H1 (cell line): ENCODE measurements around the gene PRKCZ.

Source experiments
- CHD2 ChIP-seq: IDR thresholded peaks from 2 replicates; pipeline ENCODE4 v1.6.1; 2012; ENCODE audit warnings: low read length, improper control_type of control experiment
- CTCF ChIP-seq, 3 experiments: IDR thresholded peaks; 1 replicate in 2 of 3; 2 replicates in 1 of 3; pipeline versions ENCODE4 v1.5.1 to v1.6.1; 2011; ENCODE audit warnings: low read length in 3 of 3, mild to moderate bottlenecking in 3 of 3, inconsistent platforms in 2 of 3, low read depth in 1 of 3, moderate library complexity in 1 of 3; ENCODE audit not compliant: insufficient read depth in 1 of 3; ENCODE audit errors: control extremely low read depth in 1 of 3
- ZNF274 ChIP-seq: IDR thresholded peaks from 2 replicates; pipeline ENCODE4 v1.7.0; 2012; ENCODE audit warnings: low read length, borderline replicate concordance; ENCODE audit errors: extremely low read depth

DNA sequence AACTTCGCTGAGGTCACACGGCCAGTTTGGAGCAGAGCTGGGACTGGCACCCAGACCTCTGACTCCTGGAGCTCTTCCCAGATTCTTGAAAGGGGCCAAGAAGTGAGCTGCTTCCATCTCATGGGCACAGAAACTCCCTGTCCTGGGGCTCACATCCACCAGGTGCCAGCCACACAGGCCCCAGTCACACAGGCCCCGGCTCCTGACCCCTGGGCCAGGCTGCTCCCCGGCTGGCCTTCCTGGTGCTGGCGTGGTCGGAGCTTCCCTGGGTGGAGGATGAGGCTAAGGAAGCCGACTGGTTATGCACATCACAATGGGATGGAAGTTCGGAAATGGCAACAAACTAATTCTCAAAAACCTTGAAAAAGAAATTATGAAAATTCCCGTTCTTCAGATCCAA, 34.1 kb upstream of the PRKCZ start:
- TF ChIP-seq CTCF (IDR thresholded peaks at IDR 0.05; ENCODE audit: control extremely low read depth in 1 of 3, insufficient read depth in 1 of 3, low read depth in 1 of 3, low read length in 3 of 3) (no peak), CHD2 (no peak), ZNF274 (no peak)
